CD4-positive, alpha-beta T cell (primary cell): ENCODE data around the gene MPV17L. TPM values are rescaled to one million over a fixed set of nuclear protein-coding genes. Genes with fewer than 3 reads are reported as not detected.
"Not testable (repeated sequence)": the region's sequence is repeated elsewhere in the genome, so short reads cannot be mapped to it uniquely, and the experiment has no call there.

Source experiments
- ATAC-seq: fragments of 200-7000 bp; cut with Tn5 transposase; one replicate; pipeline ENCODE4 v1.10.0; 2022; ENCODE audit warnings: mild to moderate bottlenecking; ENCODE audit not compliant: poor library complexity
- CTCF ChIA-PET: fragments of 350-600 bp; sonication (Branson Sonifier 250); formaldehyde crosslinking; loops from one replicate; lab custom pipeline; 2021; ENCODE audit warnings: antibody characterized with exemption, inconsistent platforms; lab: Charles Lee
- POLR2A ChIA-PET: fragments of 350-600 bp; sonication (Branson Sonifier 250); formaldehyde crosslinking; loops from one replicate; lab custom pipeline; 2021; ENCODE audit warnings: antibody characterized with exemption, inconsistent platforms; lab: Charles Lee
- DNase-seq, 14 experiments: peaks; one replicate each; pipeline ENCODE4 v3.0.0-alpha.2; 2013 to 2020; ENCODE audit warnings: mixed read lengths in 2 of 14
- H3K27ac ChIP-seq, 2 donors: one replicate each; pipeline versions ENCODE4 v1.5.1 to v1.7.0; 2013; ENCODE audit warnings: low read length in 2 of 2, low read depth in 1 of 2, mild to moderate bottlenecking in 1 of 2
- H3K27me3 ChIP-seq, 2 experiments: 1 replicate in 1 of 2; 2 replicates in 1 of 2; pipeline versions ENCODE4 v1.6.1 to v1.7.0; 2013; ENCODE audit warnings: low read length in 2 of 2, control low read depth in 1 of 2, mild to moderate bottlenecking in 1 of 2, moderate library complexity in 1 of 2; ENCODE audit not compliant: insufficient read depth in 2 of 2, control insufficient read depth in 1 of 2
- H3K36me3 ChIP-seq: one replicate; pipeline ENCODE4 v1.6.1; 2013; ENCODE audit warnings: low read length, control low read depth; ENCODE audit not compliant: insufficient read depth
- H3K4me1 ChIP-seq: one replicate; pipeline ENCODE4 v1.6.1; 2013; ENCODE audit warnings: low read length, control low read depth; ENCODE audit not compliant: insufficient read depth
- H3K4me3 ChIP-seq: one replicate; pipeline ENCODE4 v1.5.1; 2013; ENCODE audit warnings: mild to moderate bottlenecking, low read length, moderate library complexity
- H3K9me3 ChIP-seq, 2 experiments: 1 replicate in 1 of 2; 2 replicates in 1 of 2; pipeline versions ENCODE4 v1.6.1 to v1.7.0; 2013; ENCODE audit warnings: low read length in 2 of 2, mild to moderate bottlenecking in 2 of 2, control low read depth in 1 of 2, moderate library complexity in 1 of 2; ENCODE audit not compliant: control insufficient read depth in 1 of 2, insufficient read depth in 1 of 2
- H3K27ac Mint-ChIP-seq: one replicate; pipeline ENCODE4 v1.8.0; 2020; ENCODE audit warnings: mixed read lengths
- H3K27me3 Mint-ChIP-seq: one replicate; pipeline ENCODE4 v1.8.0; 2021; ENCODE audit warnings: mixed read lengths
- H3K36me3 Mint-ChIP-seq: one replicate; pipeline ENCODE4 v1.8.0; 2021; ENCODE audit warnings: low read depth, mixed read lengths
- H3K4me1 Mint-ChIP-seq: one replicate; pipeline ENCODE4 v1.8.0; 2021; ENCODE audit warnings: low read depth, mixed read lengths
- H3K4me3 Mint-ChIP-seq: one replicate; pipeline ENCODE4 v1.8.0; 2020; ENCODE audit warnings: mild to moderate bottlenecking, mixed read lengths
- H3K9me3 Mint-ChIP-seq: one replicate; pipeline ENCODE4 v1.8.0; 2020; ENCODE audit warnings: mixed read lengths
- CTCF ChIP-seq: fragments of 200-600 bp; IDR thresholded peaks from one replicate; pipeline ENCODE4 v1.8.0; 2022; ENCODE audit warnings: antibody characterized with exemption, mild to moderate bottlenecking
- intact Hi-C, 2 experiments: fragments of 100-400 bp; cut with DNase I in 1 of 2; cut with micrococcal nuclease in 1 of 2; formaldehyde crosslinking; loops; one replicate each; pipeline versions ENCODE4 v1.15.1 to v1.9.0; 2023 to 2025; cut with DNase I, micrococcal nuclease
- total RNA-seq, 174 experiments: library from RNA in 2 of 174; stranded (reverse) in 2 of 174; gene quantifications; one replicate each; pipeline ENCODE4 v1.2.3 and lab custom pipeline; 2021 to 2026

Gene MPV17L
- total RNA-seq, 2 experiments from 2014 or later = not detected

- no peaks in the 10 kb centered on the region for H3K4me1 ChIP-seq
These were observed 1.5 kb downstream of the MPV17L start for GRCh38 chr16:15396948-15397594.

GRCh38 chr16:15398618-15399316, 3.2 kb downstream of the MPV17L start:
- no peaks in the 10 kb centered on the region for H3K4me1 Mint-ChIP-seq

More at GRCh38 chr16:15396948-15397594, 1.5 kb downstream of the MPV17L start:
- H3K4me1 Mint-ChIP-seq = no peaks in the 10 kb centered on the region
- ChIA-PET CTCF (no interaction called here), POLR2A (no interaction called here)
- H3K36me3 Mint-ChIP-seq = no peaks in the 10 kb centered on the region
- intact Hi-C loops = no loop called here
- no peaks in the 10 kb centered on the region for H3K9me3 Mint-ChIP-seq
- no peak overlapping the region for H3K4me3 Mint-ChIP-seq
- Histone ChIP-seq H3K36me3 (no peaks in the 10 kb centered on the region), H3K4me3 (no peak overlapping the region), H3K27ac (no peak overlapping the region), H3K27me3 (peaks cover 2 to 6% of the 10 kb centered on the region in 2 experiments), H3K9me3 (no peaks in the 10 kb centered on the region)
- peaks cover 35% of the 10 kb centered on the region for H3K27me3 Mint-ChIP-seq
- no peak for TF ChIP-seq CTCF
- ATAC-seq (no peak), DNase-seq (no peak)
- H3K27ac Mint-ChIP-seq = no peak overlapping the region

GRCh38 chr16:15399317-15399716, 3.8 kb downstream of the MPV17L start:
- Mint-ChIP-seq H3K4me3 (no peak overlapping the region), H3K36me3 (no peaks in the 10 kb centered on the region), H3K4me1 (no peaks in the 10 kb centered on the region), H3K27me3 (peaks cover 30% of the 10 kb centered on the region), H3K27ac (no peak overlapping the region), H3K9me3 (no peaks in the 10 kb centered on the region)
- no peak overlapping the region for H3K27ac ChIP-seq
- TF ChIP-seq CTCF = no peak
- POLR2A ChIA-PET = no interaction called here
- no peaks in the 10 kb centered on the region for H3K36me3 ChIP-seq
- no peak for ATAC-seq
- H3K4me3 ChIP-seq = no peak overlapping the region
- intact Hi-C loops = no loop called here
- CTCF ChIA-PET = no interaction called here
- H3K4me1 ChIP-seq = no peaks in the 10 kb centered on the region
- no peak for DNase-seq
- H3K9me3 ChIP-seq = no peaks in the 10 kb centered on the region
- peaks cover 2 to 6% of the 10 kb centered on the region in 2 experiments for H3K27me3 ChIP-seq

More at GRCh38 chr16:15398618-15399316, 3.2 kb downstream of the MPV17L start:
- no peaks in the 10 kb centered on the region for H3K36me3 Mint-ChIP-seq
- Histone ChIP-seq H3K27me3 (peaks cover 2 to 6% of the 10 kb centered on the region in 2 experiments), H3K9me3 (no peaks in the 10 kb centered on the region), H3K4me1 (no peaks in the 10 kb centered on the region), H3K27ac (no peak overlapping the region), H3K36me3 (no peaks in the 10 kb centered on the region), H3K4me3 (no peak overlapping the region)
- DNase-seq (no peak), ATAC-seq (no peak)
- POLR2A ChIA-PET = no interaction called here
- peaks cover 31% of the 10 kb centered on the region for H3K27me3 Mint-ChIP-seq
- H3K27ac Mint-ChIP-seq = no peak overlapping the region
- intact Hi-C loops = no loop called here
- CTCF ChIA-PET = no interaction called here
- H3K4me3 Mint-ChIP-seq = no peak overlapping the region
- H3K9me3 Mint-ChIP-seq = no peaks in the 10 kb centered on the region
- no peak for TF ChIP-seq CTCF

- DNase-seq, ATAC-seq, H3K36me3 Mint-ChIP-seq, H3K27ac Mint-ChIP-seq, H3K4me1 ChIP-seq, H3K27me3 ChIP-seq, H3K4me3 Mint-ChIP-seq, H3K9me3 Mint-ChIP-seq, H3K36me3 ChIP-seq, H3K4me3 ChIP-seq, CTCF ChIA-PET, H3K4me1 Mint-ChIP-seq, H3K27ac ChIP-seq, POLR2A ChIA-PET, intact Hi-C loops, H3K9me3 ChIP-seq: not testable (repeated sequence)
- H3K27me3 Mint-ChIP-seq = peaks cover 25% of the 10 kb centered on the region
These were observed 4.8 kb downstream of the MPV17L start for GRCh38 chr16:15400314-15400713.
